ENCODE measurements around the gene SHOC1.

SHOC1 gene

GRCh38 chr9:111807197-111807596, 12.5 kb upstream of the SHOC1 start:
- H4K20me1 ChIP-seq (ENCODE audit: low read depth, low read length) = no peaks in the 10 kb centered on the region
- no peak overlapping the region for H3K4me3 ChIP-seq (ENCODE audit: insufficient read depth, low read length, poor library complexity, severe bottlenecking)
- no peaks in the 10 kb centered on the region for H3K9me2 ChIP-seq (replicated peaks; ENCODE audit: insufficient read depth, low read length)
- H3K4me2 ChIP-seq (ENCODE audit: low read depth, low read length, poor library complexity, severe bottlenecking) = no peak overlapping the region
- H3K9me3 ChIP-seq (ENCODE audit: insufficient read depth, low read length) = no peaks in the 10 kb centered on the region
- no peak overlapping the region for H3K27ac ChIP-seq (ENCODE audit: low read depth, low read length)
- H3K27me3 ChIP-seq (ENCODE audit: low read length) = no peaks in the 10 kb centered on the region
- H3K79me2 ChIP-seq (ENCODE audit: insufficient read depth, low read length) = no peaks in the 10 kb centered on the region
- H2AFZ ChIP-seq (ENCODE audit: low read depth, low read length, severe bottlenecking) = no peak overlapping the region
- H3K36me3 ChIP-seq (ENCODE audit: low read length) = no peaks in the 10 kb centered on the region
- no peak overlapping the region for H3K9ac ChIP-seq (ENCODE audit: low read length)
- no peak for TF ChIP-seq EZH2phosphoT487 (conservative IDR thresholded peaks at IDR 0.05; ENCODE audit: low read length)
- TF ChIP-seq CTCF (IDR thresholded peaks at IDR 0.05; ENCODE audit: insufficient read depth, low read length, poor library complexity, severe bottlenecking) = no peak
- no peaks in the 10 kb centered on the region for H3F3A ChIP-seq (ENCODE audit: insufficient read depth)

GRCh38 chr9:111806259-111806658, 11.5 kb upstream of the SHOC1 start:
- Histone ChIP-seq H3K4me2 (ENCODE audit: low read depth, low read length, poor library complexity, severe bottlenecking) (no peak overlapping the region), H3K9me3 (ENCODE audit: insufficient read depth, low read length) (no peaks in the 10 kb centered on the region), H3K9me2 (replicated peaks; ENCODE audit: insufficient read depth, low read length) (no peaks in the 10 kb centered on the region), H3K9ac (ENCODE audit: low read length) (no peak overlapping the region), H3K27ac (ENCODE audit: low read depth, low read length) (no peak overlapping the region), H4K20me1 (ENCODE audit: low read depth, low read length) (no peaks in the 10 kb centered on the region), H2AFZ (ENCODE audit: low read depth, low read length, severe bottlenecking) (no peak overlapping the region), H3K4me3 (ENCODE audit: insufficient read depth, low read length, poor library complexity, severe bottlenecking) (no peak overlapping the region), H3K79me2 (ENCODE audit: insufficient read depth, low read length) (no peaks in the 10 kb centered on the region), H3F3A (ENCODE audit: insufficient read depth) (no peaks in the 10 kb centered on the region), H3K36me3 (ENCODE audit: low read length) (no peaks in the 10 kb centered on the region), H3K27me3 (ENCODE audit: low read length) (no peaks in the 10 kb centered on the region)
- TF ChIP-seq EZH2phosphoT487 (conservative IDR thresholded peaks at IDR 0.05; ENCODE audit: low read length) (no peak), CTCF (IDR thresholded peaks at IDR 0.05; ENCODE audit: insufficient read depth, low read length, poor library complexity, severe bottlenecking) (no peak)

GRCh38 chr9:111805830-111806241, 11.1 kb upstream of the SHOC1 start:
- Histone ChIP-seq H4K20me1 (ENCODE audit: low read depth, low read length) (no peaks in the 10 kb centered on the region), H3K79me2 (ENCODE audit: insufficient read depth, low read length) (no peaks in the 10 kb centered on the region), H3K4me2 (ENCODE audit: low read depth, low read length, poor library complexity, severe bottlenecking) (no peak overlapping the region), H3K36me3 (ENCODE audit: low read length) (no peaks in the 10 kb centered on the region), H3F3A (ENCODE audit: insufficient read depth) (no peaks in the 10 kb centered on the region), H2AFZ (ENCODE audit: low read depth, low read length, severe bottlenecking) (no peak overlapping the region), H3K27me3 (ENCODE audit: low read length) (no peaks in the 10 kb centered on the region), H3K4me3 (ENCODE audit: insufficient read depth, low read length, poor library complexity, severe bottlenecking) (no peak overlapping the region), H3K9me3 (ENCODE audit: insufficient read depth, low read length) (no peaks in the 10 kb centered on the region), H3K9me2 (replicated peaks; ENCODE audit: insufficient read depth, low read length) (no peaks in the 10 kb centered on the region), H3K9ac (ENCODE audit: low read length) (no peak overlapping the region), H3K27ac (ENCODE audit: low read depth, low read length) (no peak overlapping the region)
- no peak for TF ChIP-seq EZH2phosphoT487 (conservative IDR thresholded peaks at IDR 0.05; ENCODE audit: low read length)
- no peak for TF ChIP-seq CTCF (IDR thresholded peaks at IDR 0.05; ENCODE audit: insufficient read depth, low read length, poor library complexity, severe bottlenecking)
